EL (cell line): ENCODE data around the gene STK11.
"Not testable (repeated sequence)": the region's sequence is repeated elsewhere in the genome, so short reads cannot be mapped to it uniquely, and the experiment has no call there.

ENCODE experiments used
- DNase-seq: peaks from one replicate; pipeline ENCODE4 v3.0.0-alpha.2; 2016

Gene STK11

DNA sequence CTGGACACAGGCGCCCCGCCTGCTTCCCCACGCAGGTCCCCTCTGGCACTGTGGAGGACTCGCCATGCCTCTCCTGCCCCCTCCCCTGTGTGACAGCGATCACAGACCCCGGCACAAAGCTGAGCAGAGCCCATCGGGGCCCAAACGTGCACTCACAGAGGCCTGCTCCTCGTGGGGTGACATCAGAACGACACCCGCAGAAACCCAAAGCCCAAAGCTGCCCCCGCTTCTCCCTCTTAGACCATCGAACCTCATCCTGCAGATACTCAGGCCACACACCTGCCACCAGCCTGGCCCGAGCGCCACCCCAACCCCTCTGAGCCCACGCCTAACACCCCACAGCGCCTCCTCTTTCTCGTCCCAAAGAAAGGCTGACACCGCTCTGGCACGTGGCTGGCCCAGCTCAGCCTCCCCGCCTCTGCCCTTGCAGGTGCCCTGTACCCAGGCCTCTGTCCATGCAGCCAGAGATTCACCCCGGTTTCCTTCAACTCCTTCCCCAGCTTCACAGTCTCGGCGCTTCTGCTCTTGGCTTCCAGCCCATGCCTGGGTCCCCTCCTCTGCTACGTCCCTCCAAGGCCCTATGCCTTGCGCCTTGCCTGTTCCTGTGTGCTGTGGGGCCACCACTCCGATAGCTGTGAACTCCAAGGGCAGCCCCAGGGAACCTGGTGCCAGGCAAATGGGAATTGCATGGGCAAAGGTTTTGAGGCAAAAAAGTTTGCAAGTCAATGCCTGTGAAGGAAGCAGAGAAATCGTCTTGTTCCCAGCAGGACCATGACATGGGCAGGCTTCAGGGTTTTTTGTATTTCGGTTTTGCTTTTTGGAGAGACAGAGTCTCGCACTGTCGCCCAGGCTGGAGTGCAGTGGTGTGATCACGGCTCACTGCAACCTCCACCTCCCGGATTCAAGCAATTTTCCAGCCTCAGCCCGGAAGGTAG is 33.1 kb downstream of the STK11 start:
- DNase-seq, result no peak

DNA sequence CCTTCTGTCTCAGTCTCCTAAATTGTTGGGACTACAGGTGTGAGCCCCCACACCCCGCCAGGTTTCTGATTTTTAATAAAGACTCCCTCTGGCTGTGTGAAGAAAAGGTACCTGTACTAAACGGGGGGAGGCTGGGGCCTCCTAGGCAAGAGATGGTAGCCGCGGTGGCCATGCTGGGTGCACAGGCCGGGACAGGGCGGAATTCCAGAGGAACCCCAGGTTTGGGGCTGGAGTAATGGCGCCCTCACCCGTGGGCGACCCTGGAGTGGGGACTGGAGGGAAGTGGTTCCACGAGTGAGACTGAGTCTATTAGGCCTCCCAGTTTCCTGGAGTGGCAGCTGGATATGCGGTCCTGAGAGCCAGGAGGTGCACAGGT is 33.8 kb downstream of the STK11 start:
- no peak for DNase-seq

- DNase-seq, result peak; percentile 90
These were observed 34.5 kb downstream of the STK11 start for GRCh38 chr19:1239796-1240737.

- DNase-seq, result no peak
These were observed 35.3 kb downstream of the STK11 start for GRCh38 chr19:1240925-1241324.

- peak; percentile 95 for DNase-seq
These were observed 36.0 kb downstream of the STK11 start, which contains the start of gene ATP5F1D for GRCh38 chr19:1241417-1242095. Gene ATP5F1D, plus strand, starts transcription at chr19:1241751. Its CDS starts 100 bp downstream, at chr19:1241851.

DNA sequence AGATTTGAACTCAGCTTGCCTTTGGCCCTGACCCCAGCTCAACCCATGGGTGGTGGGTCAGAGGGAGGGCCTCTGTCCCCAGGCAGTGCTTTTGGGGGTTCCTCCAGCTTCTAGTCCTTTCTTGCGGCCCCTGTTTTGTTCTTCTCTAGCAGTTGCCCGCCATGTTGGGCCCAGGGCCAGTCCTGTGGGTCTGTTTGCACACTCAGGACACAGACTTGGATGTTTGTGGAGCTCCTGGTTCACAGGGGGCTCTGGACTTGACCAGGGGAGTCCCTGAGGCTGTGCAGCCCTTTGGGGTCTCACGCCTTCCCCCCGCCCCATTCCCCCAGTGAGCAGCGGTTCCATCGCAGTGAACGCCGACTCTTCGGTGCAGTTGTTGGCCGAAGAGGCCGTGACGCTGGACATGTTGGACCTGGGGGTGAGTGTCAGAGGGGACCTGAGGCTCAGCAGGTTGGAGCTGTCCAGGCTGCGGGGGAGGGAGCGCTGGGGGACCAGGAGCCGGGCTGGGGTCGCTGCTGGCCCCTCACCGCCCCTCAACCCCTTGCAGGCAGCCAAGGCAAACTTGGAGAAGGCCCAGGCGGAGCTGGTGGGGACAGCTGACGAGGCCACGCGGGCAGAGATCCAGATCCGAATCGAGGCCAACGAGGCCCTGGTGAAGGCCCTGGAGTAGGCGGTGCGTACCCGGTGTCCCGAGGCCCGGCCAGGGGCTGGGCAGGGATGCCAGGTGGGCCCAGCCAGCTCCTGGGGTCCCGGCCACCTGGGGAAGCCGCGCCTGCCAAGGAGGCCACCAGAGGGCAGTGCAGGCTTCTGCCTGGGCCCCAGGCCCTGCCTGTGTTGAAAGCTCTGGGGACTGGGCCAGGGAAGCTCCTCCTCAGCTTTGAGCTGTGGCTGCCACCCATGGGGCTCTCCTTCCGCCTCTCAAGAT is 38.5 kb downstream of the STK11 start:
- DNase-seq, result peak; percentile 81

GRCh38 chr19:1244693-1245451 is 39.3 kb downstream of the STK11 start:
- no peak for DNase-seq

- no peak for DNase-seq
These were observed 40.1 kb downstream of the STK11 start for GRCh38 chr19:1245494-1246264.

GRCh38 chr19:1246265-1247087 is 40.9 kb downstream of the STK11 start:
- DNase-seq, result not testable (repeated sequence)

DNA sequence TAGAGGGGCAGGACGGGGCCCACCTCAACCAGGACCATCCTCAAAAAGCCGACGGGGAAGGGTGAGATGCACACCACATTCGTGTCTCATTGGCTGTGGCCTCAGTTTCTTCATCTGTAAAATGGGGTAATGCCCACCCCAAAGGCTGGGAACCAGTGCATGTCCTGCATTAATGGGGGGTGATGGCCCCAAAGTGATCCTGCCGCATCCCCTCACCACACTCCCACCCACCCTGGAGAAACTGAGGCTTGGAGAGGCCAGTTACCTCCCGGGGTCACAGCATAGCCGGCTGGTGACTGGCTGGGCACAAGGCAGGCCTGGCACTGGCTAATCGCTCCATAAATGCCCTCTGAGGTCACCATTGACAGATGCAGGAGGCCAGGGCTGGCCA is 42.2 kb downstream of the STK11 start:
- DNase-seq, result no peak

DNA sequence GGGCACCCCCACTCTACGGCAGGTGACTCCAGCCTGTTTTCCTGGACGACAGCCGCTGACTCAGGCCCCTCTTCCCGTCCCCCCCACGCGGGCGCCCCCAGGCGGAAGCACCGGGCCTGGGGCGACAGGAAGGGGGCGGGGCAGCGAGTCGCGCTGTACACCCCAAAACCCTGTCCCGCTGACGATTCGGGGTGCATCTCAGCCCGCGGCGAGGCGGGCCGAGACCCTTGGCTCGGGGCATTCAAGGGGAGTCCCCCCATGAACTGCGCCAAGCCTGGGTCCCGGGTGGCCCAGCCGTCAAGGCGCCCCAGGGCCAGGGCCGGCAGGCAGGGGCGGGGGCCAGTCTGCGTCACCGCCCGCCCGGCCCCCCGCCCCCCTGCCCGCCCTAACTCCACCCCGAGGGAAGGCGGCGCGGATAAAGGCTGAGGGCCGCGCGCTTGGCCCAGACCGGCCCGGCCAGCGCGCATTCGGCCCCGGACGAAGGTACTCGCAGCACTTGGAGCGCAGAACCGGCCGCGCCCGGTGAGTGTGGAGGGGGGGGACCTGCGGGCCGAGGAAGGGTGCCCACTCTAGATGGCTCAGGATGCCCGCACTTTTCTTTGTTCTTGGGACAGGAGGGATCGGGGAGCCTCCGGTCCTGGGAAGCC is 42.7 kb downstream of the STK11 start, which contains the start of gene MIDN:
TSS of gene MIDN (plus strand) at position 445 of the 647 bp plus-strand sequence. CDS start 1,714 bp downstream, outside the sequence.
- DNase-seq, result peak; percentile 89

DNA sequence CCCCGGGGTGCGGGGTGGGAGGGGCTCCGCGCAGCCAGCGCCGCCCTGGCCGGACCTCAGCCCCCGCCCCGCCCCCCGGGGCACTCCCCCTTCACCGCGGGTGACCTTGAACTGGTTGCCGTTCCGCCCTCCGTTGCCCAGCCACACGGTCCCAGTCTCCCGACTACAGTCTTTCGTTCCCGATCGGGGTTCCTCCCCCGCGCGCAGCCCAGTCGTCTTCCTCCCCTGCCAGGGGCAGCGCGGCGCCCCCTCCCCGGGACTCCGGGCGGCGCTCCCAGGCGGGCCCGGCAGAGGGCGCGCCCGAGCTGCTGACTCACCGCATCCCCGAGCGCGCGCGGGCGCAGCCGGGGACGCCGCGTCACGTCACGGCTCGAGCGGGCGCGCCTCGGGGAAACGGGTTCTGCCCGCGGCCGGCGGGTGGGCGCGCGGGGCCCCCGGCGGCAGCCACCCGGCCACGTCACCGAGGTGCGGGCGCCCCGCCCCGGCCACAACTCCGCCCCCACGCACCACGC is 43.3 kb downstream of the STK11 start:
- no peak for DNase-seq

- peak; percentile 96 for DNase-seq
These were observed 43.9 kb downstream of the STK11 start for GRCh38 chr19:1249298-1249989.

DNA sequence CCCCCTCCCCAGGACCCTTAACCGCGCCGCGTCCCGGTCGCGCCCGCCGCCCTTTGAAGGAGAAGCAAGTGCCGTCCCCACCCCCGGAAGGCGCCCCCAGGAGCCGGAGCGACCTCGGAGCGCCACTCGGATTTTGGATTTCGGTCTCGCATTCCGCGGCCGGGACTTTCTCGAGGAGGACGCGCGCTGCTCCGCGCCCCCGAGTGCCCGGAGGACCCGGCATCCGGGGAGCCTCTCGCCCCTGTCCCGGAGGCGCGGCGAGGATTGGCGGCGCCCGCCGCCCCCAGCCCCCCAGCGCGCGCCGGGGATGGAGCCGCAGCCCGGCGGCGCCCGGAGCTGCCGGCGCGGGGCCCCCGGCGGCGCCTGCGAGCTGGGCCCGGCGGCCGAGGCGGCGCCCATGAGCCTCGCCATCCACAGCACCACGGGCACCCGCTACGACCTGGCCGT is 44.4 kb downstream of the STK11 start:
- DNase-seq, result no peak

DNA sequence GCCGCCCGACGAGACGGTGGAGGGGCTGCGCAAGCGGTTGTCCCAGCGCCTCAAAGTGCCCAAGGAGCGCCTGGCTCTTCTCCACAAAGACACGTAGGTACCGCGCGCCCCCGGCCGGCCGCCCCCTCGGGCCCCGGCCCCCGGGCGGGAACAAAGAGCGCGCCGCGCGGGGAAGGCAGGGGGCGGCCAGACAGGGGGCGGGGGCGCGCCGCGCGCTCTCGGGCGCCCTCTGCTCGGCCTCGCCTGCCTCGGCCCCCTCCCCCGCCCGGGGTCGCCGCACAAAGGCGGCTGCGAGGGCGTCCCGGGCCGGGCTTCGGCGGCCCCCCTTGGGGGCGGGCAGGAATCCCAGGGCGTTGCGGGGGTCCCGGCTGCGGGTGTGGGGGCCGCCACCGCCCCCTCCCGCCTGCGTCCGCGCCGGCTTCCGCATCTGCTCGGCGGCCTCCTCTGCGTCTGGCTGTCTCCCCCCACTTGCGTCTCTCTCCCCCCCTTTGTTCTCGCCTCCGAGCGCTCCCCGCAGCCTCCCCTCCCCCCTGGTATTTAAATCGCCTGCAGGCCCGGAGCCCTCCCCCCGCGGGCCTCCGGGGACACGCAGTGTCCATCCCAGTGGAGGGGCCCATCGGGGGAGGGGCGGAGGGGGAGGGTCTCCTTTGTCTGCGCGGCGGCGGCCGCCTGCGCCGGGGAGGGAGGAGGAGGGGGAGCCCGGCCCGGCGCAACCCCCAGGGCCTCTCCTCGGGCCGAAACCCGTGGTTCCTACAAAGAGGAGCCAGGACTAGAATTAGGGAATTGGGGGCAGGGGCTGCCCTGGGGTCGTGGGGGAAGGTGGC is 45.1 kb downstream of the STK11 start:
- peak; percentile 44 for DNase-seq
